Thoracic aorta (tissue), 2 donors: Measurements from ENCODE around the gene SMIM15. TPM values are rescaled to one million over a fixed set of nuclear protein-coding genes. Genes with fewer than 3 reads are reported as not detected.

ENCODE experiments used
- ATAC-seq: fragments of 150-250 bp; one replicate; pipeline ENCODE4 v1.8.0; 2017; ENCODE audit warnings: low read depth; ENCODE audit not compliant: insufficient number of reproducible peaks, low FRiP score
- DNase-seq: peaks from one replicate; pipeline ENCODE4 v3.0.0-alpha.2; 2020; ENCODE audit warnings: low spot score
- H3K27ac ChIP-seq, 2 donors: fragments of 200-600 bp; sonication (generic); 1 replicate in 1 of 2; 2 replicates in 1 of 2; pipeline ENCODE4 v1.5.1; 2016; ENCODE audit warnings: mild to moderate bottlenecking in 2 of 2, moderate library complexity in 2 of 2
- H3K27me3 ChIP-seq: fragments of 200-600 bp; sonication (generic); replicated peaks from 2 replicates; pipeline ENCODE4 v1.6.0; 2016; ENCODE audit warnings: mild to moderate bottlenecking; ENCODE audit not compliant: insufficient read depth
- H3K36me3 ChIP-seq: fragments of 200-600 bp; sonication (generic); one replicate; pipeline ENCODE4 v1.5.1; 2016
- H3K4me1 ChIP-seq, 2 donors: fragments of 200-600 bp; sonication (generic); 1 replicate in 1 of 2; 2 replicates in 1 of 2; pipeline versions ENCODE4 v1.5.1 to v1.6.0; 2016; ENCODE audit warnings: low read depth in 2 of 2, mild to moderate bottlenecking in 1 of 2; ENCODE audit not compliant: control insufficient read depth in 1 of 2
- H3K4me3 ChIP-seq: fragments of 200-600 bp; sonication (generic); 2 replicates; pipeline ENCODE4 v1.5.1; 2016; ENCODE audit warnings: mild to moderate bottlenecking
- H3K9me3 ChIP-seq: fragments of 200-600 bp; sonication (generic); 2 replicates; pipeline ENCODE4 v1.5.1; 2016
- CTCF ChIP-seq: fragments of 200-600 bp; sonication (generic); IDR thresholded peaks from one replicate; pipeline ENCODE4 v1.5.1; 2019; ENCODE audit warnings: antibody characterized with exemption
- total RNA-seq, 2 donors: library from RNA; depleted of rRNA; stranded (reverse); fragments of >200 nt; gene quantifications; one replicate each; pipeline versions ENCODE4 v1.1.0 to v1.2.3, GENCODE V29; 2016

Gene SMIM15
- total RNA-seq, 2 donors from 2014 or later = 21.3 to 23.9 TPM

GRCh38 chr5:61139094-61139873, 23.0 kb downstream of the SMIM15 start:
- H3K9me3 ChIP-seq = no peaks in the 10 kb centered on the region
- H3K27me3 ChIP-seq = no peaks in the 10 kb centered on the region
- no peaks in the 10 kb centered on the region for H3K36me3 ChIP-seq
- H3K4me3 ChIP-seq = no peak overlapping the region
- no peak overlapping the region for H3K27ac ChIP-seq
- TF ChIP-seq CTCF = no peak
- H3K4me1 ChIP-seq = no peaks in the 10 kb centered on the region
- ATAC-seq (no peak), DNase-seq (no peak)

- no peak for DNase-seq
- no peak for TF ChIP-seq CTCF
- no peaks in the 10 kb centered on the region for H3K9me3 ChIP-seq
- no peak for ATAC-seq
- H3K36me3 ChIP-seq = no peaks in the 10 kb centered on the region
- no peak overlapping the region for H3K27ac ChIP-seq
- H3K27me3 ChIP-seq = no peaks in the 10 kb centered on the region
- H3K4me1 ChIP-seq = no peaks in the 10 kb centered on the region
- H3K4me3 ChIP-seq = no peak overlapping the region
These were observed 24.4 kb downstream of the SMIM15 start for GRCh38 chr5:61137835-61138234.

- Histone ChIP-seq H3K9me3 (no peaks in the 10 kb centered on the region), H3K27ac (no peak overlapping the region), H3K4me1 (no peaks in the 10 kb centered on the region), H3K4me3 (no peak overlapping the region), H3K27me3 (no peaks in the 10 kb centered on the region), H3K36me3 (no peaks in the 10 kb centered on the region)
- ATAC-seq (no peak), DNase-seq (no peak)
- TF ChIP-seq CTCF = no peak
These were observed 29.7 kb downstream of the SMIM15 start for GRCh38 chr5:61132559-61132958.

- H3K9me3 ChIP-seq = no peaks in the 10 kb centered on the region
- no peaks in the 10 kb centered on the region for H3K4me1 ChIP-seq
- no peak overlapping the region for H3K4me3 ChIP-seq
- no peaks in the 10 kb centered on the region for H3K36me3 ChIP-seq
- H3K27me3 ChIP-seq = no peaks in the 10 kb centered on the region
- ATAC-seq = no peak
- DNase-seq = no peak
- H3K27ac ChIP-seq = no peak overlapping the region
- TF ChIP-seq CTCF = no peak
These were observed 32.0 kb downstream of the SMIM15 start for GRCh38 chr5:61130289-61130688.

GRCh38 chr5:61123145-61123544, 39.1 kb downstream of the SMIM15 start:
- no peak for TF ChIP-seq CTCF
- H3K9me3 ChIP-seq = no peaks in the 10 kb centered on the region
- no peaks in the 10 kb centered on the region for H3K36me3 ChIP-seq
- H3K27me3 ChIP-seq = no peaks in the 10 kb centered on the region
- H3K27ac ChIP-seq = no peak overlapping the region
- ATAC-seq (no peak), DNase-seq (no peak)
- no peaks in the 10 kb centered on the region for H3K4me1 ChIP-seq
- no peak overlapping the region for H3K4me3 ChIP-seq
